Right lung (tissue), 5 donors: ENCODE measurements around the gene ZSCAN10. TPM values are rescaled to one million over a fixed set of nuclear protein-coding genes. Genes with fewer than 3 reads are reported as not detected.
A peak's percentile ranks its signal among the peaks of the same experiment; 100 is the strongest.

Experiments used
- DNase-seq, 2 donors: peaks; one replicate each; pipeline ENCODE4 v3.0.0-alpha.2; 2013
- polyA plus RNA-seq, 5 donors: library from polyadenylated mRNA; unstranded; fragments of 120-200 nt; gene quantifications; one replicate each; pipeline versions ENCODE4 v1.2.1 to v1.2.3, GENCODE V29; 2013; ENCODE audit warnings: inconsistent platforms in 1 of 5, low replicate concordance in 1 of 5; ENCODE audit not compliant: insufficient read length in 5 of 5, insufficient read depth in 1 of 5

The ZSCAN10 gene
- polyA plus RNA-seq, 5 donors = 0.09 to 0.12 TPM; not detected in 3

- peak; percentile 95 to 96 for DNase-seq
Measured at GRCh38 chr16:3134338-3135125, 35.4 kb upstream of the ZSCAN10 start, which contains the start of gene ZNF213. Gene ZNF213, plus strand, starts transcription at chr16:3135029. Its CDS starts 2,252 bp downstream, at chr16:3137281.

GRCh38 chr16:3133844-3134243 lies 34.8 kb upstream of the ZSCAN10 start:
- DNase-seq = no peak

- DNase-seq = no peak
Measured at GRCh38 chr16:3131755-3132377, 32.8 kb upstream of the ZSCAN10 start.

GRCh38 chr16:3129137-3130131 lies 30.3 kb upstream of the ZSCAN10 start:
- DNase-seq = peak; percentile 74 to 79

- no peak for DNase-seq
Measured at GRCh38 chr16:3127745-3128144, 28.7 kb upstream of the ZSCAN10 start.

GRCh38 chr16:3123986-3124886 lies 25.1 kb upstream of the ZSCAN10 start:
- DNase-seq = peak; percentile 94 to 95

GRCh38 chr16:3122926-3123570 lies 24.0 kb upstream of the ZSCAN10 start:
- no peak for DNase-seq

GRCh38 chr16:3121851-3122467 lies 22.9 kb upstream of the ZSCAN10 start:
- no peak for DNase-seq

- no peak for DNase-seq
Measured at GRCh38 chr16:3120435-3120834, 21.3 kb upstream of the ZSCAN10 start.

- no peak for DNase-seq
Measured at GRCh38 chr16:3119701-3120408, 20.8 kb upstream of the ZSCAN10 start.

GRCh38 chr16:3119286-3119685 lies 20.2 kb upstream of the ZSCAN10 start:
- no peak for DNase-seq

GRCh38 chr16:3118846-3119245 lies 19.8 kb upstream of the ZSCAN10 start:
- DNase-seq = no peak

- DNase-seq = no peak
Measured at GRCh38 chr16:3118204-3118790, 19.2 kb upstream of the ZSCAN10 start.

- DNase-seq = no peak
Measured at GRCh38 chr16:3115561-3115960, 16.5 kb upstream of the ZSCAN10 start.

- DNase-seq = no peak
Measured at GRCh38 chr16:3115003-3115402, 15.9 kb upstream of the ZSCAN10 start.

- DNase-seq = no peak
Measured at GRCh38 chr16:3113765-3114479, 14.8 kb upstream of the ZSCAN10 start.

- DNase-seq = peak in 1 of 2 donors; percentile 73
Measured at GRCh38 chr16:3112881-3113574, 13.9 kb upstream of the ZSCAN10 start.
